BE2C (cell line): Measurements from ENCODE around the gene ETFDH.

Experiments used
- DNase-seq: peaks from one replicate; pipeline ENCODE4 v3.0.0-alpha.2; 2020
- H3K27me3 ChIP-seq: fragments of 250-450 bp; sonication (Bioruptor Pico); 2 replicates; pipeline ENCODE4 v1.5.1; 2020; ENCODE audit warnings: mild to moderate bottlenecking
- H3K36me3 ChIP-seq: fragments of 250-450 bp; sonication (Bioruptor Pico); 2 replicates; pipeline ENCODE4 v1.5.1; 2020; ENCODE audit warnings: mild to moderate bottlenecking
- H3K4me1 ChIP-seq: fragments of 250-450 bp; sonication (Bioruptor Pico); 2 replicates; pipeline ENCODE4 v1.5.1; 2020
- H3K4me3 ChIP-seq: 2 replicates; pipeline ENCODE4 v1.5.1; 2011; ENCODE audit warnings: low read depth, low read length
- H3K9me3 ChIP-seq: fragments of 250-450 bp; sonication (Bioruptor Pico); 2 replicates; pipeline ENCODE4 v1.5.1; 2020
- TF ChIP-seq, protein P1 (sequence below): IDR thresholded peaks from 2 replicates; pipeline ENCODE4 v1.5.1; 2012; ENCODE audit warnings: mild to moderate bottlenecking, low read depth, low read length

Gene ETFDH

DNA sequence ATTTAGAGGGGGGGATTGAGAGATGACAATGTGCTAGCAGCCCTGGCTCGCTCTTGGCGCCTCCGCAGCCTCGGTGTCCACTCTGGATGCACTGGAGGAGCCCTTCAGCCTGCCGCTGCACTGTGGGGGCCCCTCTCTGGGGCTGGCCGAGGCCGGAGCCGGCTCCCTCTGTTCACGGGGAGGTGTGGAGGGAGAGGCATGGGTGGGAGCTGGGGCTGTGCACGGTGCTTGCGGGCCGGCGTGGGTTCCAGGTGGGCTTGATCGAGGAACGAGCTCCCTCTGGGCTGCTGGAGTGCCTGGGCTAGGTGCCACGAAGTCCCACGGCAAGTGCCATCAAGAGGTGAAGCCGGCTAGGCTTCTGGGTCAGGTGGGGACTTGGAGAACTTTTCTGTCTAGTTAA lies 7.3 kb upstream of the ETFDH start:
- Histone ChIP-seq H3K4me3 (no peak overlapping the region), H3K4me1 (no peaks in the 10 kb centered on the region), H3K27me3 (no peaks in the 10 kb centered on the region), H3K36me3 (peaks cover 27% of the 10 kb centered on the region), H3K9me3 (no peaks in the 10 kb centered on the region)
- no peak for DNase-seq
- TF ChIP-seq, protein P1, sequence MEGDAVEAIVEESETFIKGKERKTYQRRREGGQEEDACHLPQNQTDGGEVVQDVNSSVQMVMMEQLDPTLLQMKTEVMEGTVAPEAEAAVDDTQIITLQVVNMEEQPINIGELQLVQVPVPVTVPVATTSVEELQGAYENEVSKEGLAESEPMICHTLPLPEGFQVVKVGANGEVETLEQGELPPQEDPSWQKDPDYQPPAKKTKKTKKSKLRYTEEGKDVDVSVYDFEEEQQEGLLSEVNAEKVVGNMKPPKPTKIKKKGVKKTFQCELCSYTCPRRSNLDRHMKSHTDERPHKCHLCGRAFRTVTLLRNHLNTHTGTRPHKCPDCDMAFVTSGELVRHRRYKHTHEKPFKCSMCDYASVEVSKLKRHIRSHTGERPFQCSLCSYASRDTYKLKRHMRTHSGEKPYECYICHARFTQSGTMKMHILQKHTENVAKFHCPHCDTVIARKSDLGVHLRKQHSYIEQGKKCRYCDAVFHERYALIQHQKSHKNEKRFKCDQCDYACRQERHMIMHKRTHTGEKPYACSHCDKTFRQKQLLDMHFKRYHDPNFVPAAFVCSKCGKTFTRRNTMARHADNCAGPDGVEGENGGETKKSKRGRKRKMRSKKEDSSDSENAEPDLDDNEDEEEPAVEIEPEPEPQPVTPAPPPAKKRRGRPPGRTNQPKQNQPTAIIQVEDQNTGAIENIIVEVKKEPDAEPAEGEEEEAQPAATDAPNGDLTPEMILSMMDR: no peak

DNA sequence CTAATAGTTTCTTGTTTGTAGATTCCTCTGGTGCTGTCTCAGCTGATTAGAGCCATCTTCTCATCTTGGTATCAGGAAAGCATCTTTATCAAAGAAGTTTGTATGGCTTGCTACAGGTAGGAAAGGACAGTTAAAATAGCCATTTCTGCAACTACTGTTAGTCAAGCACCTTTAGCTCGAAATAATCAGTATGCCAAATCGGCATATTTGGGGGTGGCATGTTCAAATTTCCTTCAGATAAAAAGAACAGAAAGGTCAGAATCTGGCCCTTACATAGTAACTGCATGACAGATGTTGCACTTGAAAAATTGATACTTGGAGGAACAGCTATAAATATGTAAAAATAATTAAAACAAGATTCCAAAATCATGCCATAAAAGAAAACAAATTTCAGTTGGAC lies 5.2 kb upstream of the ETFDH start:
- Histone ChIP-seq H3K9me3 (no peaks in the 10 kb centered on the region), H3K36me3 (peaks cover 27% of the 10 kb centered on the region), H3K27me3 (no peaks in the 10 kb centered on the region), H3K4me3 (no peak overlapping the region), H3K4me1 (no peaks in the 10 kb centered on the region)
- TF ChIP-seq, protein P1: no peak
- no peak for DNase-seq

DNA sequence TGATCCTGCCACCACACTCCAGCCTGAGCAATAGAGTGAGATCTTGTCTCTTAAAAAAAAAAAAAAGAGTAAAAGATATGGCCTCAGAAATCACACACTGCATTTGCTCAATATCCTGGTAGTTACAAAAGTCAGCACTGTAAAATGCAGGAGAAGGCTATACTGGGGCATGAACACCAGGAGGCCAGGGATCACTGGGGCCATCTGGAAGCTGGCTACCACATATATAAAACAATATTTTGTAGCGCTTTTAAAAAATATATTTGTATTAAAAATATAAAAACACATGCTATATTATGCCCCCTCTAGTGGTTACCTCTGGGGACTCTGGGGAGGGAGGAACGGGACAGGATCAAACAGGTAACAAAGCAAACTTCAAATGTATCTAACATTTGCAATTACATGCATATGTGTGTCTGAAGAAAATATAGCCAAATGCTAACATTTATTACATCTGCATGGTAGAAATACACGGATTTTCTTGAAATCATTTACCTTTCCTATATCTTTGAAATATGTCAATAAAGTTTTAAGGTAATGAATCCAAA lies 4.4 kb upstream of the ETFDH start:
- H3K4me1 ChIP-seq: no peaks in the 10 kb centered on the region; the same call in 1 of the 2 replicates
- peaks cover 27% of the 10 kb centered on the region for H3K36me3 ChIP-seq
- TF ChIP-seq, protein P1: peak; percentile 87
- H3K4me3 ChIP-seq: no peak overlapping the region
- DNase-seq: peak; percentile 55
- no peaks in the 10 kb centered on the region for H3K27me3 ChIP-seq
- no peaks in the 10 kb centered on the region for H3K9me3 ChIP-seq

DNA sequence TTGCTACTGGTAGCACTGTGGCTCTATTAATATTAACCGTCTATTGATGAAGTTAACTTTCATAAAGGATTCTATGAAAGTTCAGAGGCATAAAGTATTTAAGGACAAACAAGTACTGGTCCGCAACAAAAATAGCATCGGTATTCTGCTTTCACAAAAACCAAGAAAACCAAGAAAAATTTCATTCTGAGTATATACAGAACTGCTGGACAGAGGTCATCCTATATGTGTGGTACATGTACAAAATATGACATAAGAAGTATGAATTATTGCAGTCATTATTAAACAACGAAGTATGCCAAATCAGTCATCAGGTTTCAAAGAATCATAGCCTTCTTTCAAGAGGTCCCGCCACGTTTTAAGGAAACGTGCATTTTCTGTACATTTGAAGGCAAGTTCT lies 2.8 kb upstream of the ETFDH start:
- no peaks in the 10 kb centered on the region for H3K9me3 ChIP-seq
- no peak overlapping the region for H3K4me3 ChIP-seq
- H3K36me3 ChIP-seq: peaks cover 27% of the 10 kb centered on the region
- TF ChIP-seq, protein P1: no peak
- peaks cover 2% of the 10 kb centered on the region; the same call in 1 of the 2 replicates for H3K4me1 ChIP-seq
- DNase-seq: no peak
- no peaks in the 10 kb centered on the region for H3K27me3 ChIP-seq

DNA sequence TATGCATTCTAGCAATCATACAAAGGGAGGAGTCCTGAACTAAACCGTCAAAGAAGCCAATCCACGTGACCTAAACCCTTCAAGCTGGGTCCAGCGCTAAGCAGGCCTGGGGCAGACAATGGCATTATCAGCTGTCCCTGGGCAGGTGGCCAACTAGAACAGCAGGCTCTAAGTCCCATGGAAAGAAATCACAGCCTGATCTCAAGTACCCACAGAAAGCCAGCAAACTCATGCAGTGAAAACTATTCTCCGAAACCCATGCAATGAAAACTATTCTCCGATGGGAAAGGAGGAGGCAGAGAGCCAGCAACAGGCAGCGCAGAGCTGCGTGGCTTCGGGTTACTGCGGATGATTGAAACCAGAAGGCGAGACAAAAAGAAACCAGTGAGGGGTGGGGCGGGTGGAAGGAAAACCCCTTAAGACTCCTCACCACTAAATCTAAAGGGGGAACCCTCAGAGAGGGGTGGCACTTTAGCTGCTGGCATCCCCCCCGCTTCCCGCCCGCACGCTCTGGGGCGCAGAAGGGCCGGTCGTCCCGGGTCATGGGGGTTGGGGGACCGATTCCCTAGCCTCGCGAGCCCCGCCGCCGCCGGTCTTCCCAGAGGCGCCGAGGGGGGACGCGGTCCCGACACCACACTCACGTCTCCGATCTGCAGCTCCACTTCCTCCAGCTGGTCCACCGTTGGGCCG lies 976 bp upstream of the ETFDH start:
- no peaks in the 10 kb centered on the region for H3K27me3 ChIP-seq
- TF ChIP-seq, protein P1: no peak

DNA sequence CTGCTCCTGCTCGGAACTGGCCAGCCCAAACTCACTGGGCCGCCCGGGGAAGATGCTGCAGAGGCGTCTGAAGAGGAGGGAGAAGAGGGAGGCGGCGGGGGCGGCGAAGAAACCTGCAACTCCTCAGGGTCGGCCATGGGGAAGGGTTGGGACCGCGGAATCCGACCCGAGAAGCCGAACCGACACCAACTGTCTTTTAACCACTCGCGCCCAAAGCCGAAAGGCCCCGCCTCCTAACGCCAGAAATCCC lies 506 bp upstream of the ETFDH start, which contains the start of gene C4orf46:
C4orf46 (minus strand) TSS at position 223 of the 250 bp plus-strand sequence; CDS start at position 137, 86 bp downstream.
- Histone ChIP-seq H3K27me3 (no peaks in the 10 kb centered on the region), H3K4me1 (peaks cover 2% of the 10 kb centered on the region; the same call in 1 of the 2 replicates), H3K9me3 (no peaks in the 10 kb centered on the region), H3K36me3 (peaks cover 9% of the 10 kb centered on the region), H3K4me3 (peak within 1 kb of the TSS; percentile 88)
- TF ChIP-seq, protein P1: no peak
- DNase-seq: no peak

More for the DNA sequence above, 976 bp upstream of the ETFDH start:
- peaks cover 11% of the 10 kb centered on the region for H3K36me3 ChIP-seq
- H3K4me3 ChIP-seq: peak overlapping the region; percentile 88
- H3K4me1 ChIP-seq: peaks cover 2% of the 10 kb centered on the region; the same call in 1 of the 2 replicates
- no peaks in the 10 kb centered on the region for H3K9me3 ChIP-seq
- DNase-seq: peak; percentile 91
